HUDEP-2 (cell line): ENCODE data around the gene SYT2.
"Not testable (repeated sequence)": the region's sequence is repeated elsewhere in the genome, so short reads cannot be mapped to it uniquely, and the experiment has no call there.

Experiments
- DNase-seq, 76 experiments: peaks; one replicate each; lab custom pipeline; 2025; ENCODE audit not compliant: unreplicated experiment in 76 of 76; lab: John Stamatoyannopoulos, UW

SYT2 gene

GRCh38 chr1:202553560-202554038 is 156.7 kb downstream of the SYT2 start:
- DNase-seq = peak in 63 of 76 experiments; percentile 6 to 86 (median 58)

- DNase-seq = not testable (repeated sequence)
Measured at GRCh38 chr1:202553078-202553477, 157.2 kb downstream of the SYT2 start.

- not testable (repeated sequence) for DNase-seq
Measured at GRCh38 chr1:202552615-202553014, 157.6 kb downstream of the SYT2 start.

- DNase-seq = peak in 9 of 76 experiments; percentile 1 to 18 (median 6)
Measured at GRCh38 chr1:202551683-202552082, 158.6 kb downstream of the SYT2 start.

- not testable (repeated sequence) for DNase-seq
Measured at GRCh38 chr1:202550088-202550487, 160.2 kb downstream of the SYT2 start.

- no peak for DNase-seq
Measured at GRCh38 chr1:202547215-202547614, 163.0 kb downstream of the SYT2 start.

GRCh38 chr1:202546796-202547195 is 163.5 kb downstream of the SYT2 start:
- not testable (repeated sequence) for DNase-seq

GRCh38 chr1:202546377-202546776 is 163.9 kb downstream of the SYT2 start:
- DNase-seq = not testable (repeated sequence)

- DNase-seq = not testable (repeated sequence)
Measured at GRCh38 chr1:202545647-202546303, 164.5 kb downstream of the SYT2 start.

GRCh38 chr1:202544766-202545449 is 165.3 kb downstream of the SYT2 start:
- DNase-seq = not testable (repeated sequence)

GRCh38 chr1:202543537-202543936 is 166.7 kb downstream of the SYT2 start:
- DNase-seq = not testable (repeated sequence)

GRCh38 chr1:202542415-202542814 is 167.8 kb downstream of the SYT2 start:
- not testable (repeated sequence) for DNase-seq

GRCh38 chr1:202540858-202541257 is 169.4 kb downstream of the SYT2 start:
- DNase-seq = not testable (repeated sequence)
